Muscle layer of duodenum (tissue), 2 donors: ENCODE data around the gene HLA-DPA1.
A peak's percentile ranks its signal among the peaks of the same experiment; 100 is the strongest.

ENCODE experiments used
- H3K27ac ChIP-seq: one replicate; pipeline ENCODE4 v1.7.0; 2013; ENCODE audit warnings: mild to moderate bottlenecking, low read length
- H3K27me3 ChIP-seq: one replicate; pipeline ENCODE4 v1.7.0; 2013; ENCODE audit warnings: low read depth, mild to moderate bottlenecking, control low read depth, low read length
- H3K36me3 ChIP-seq, 2 donors: one replicate each; pipeline ENCODE4 v1.7.0; 2013; ENCODE audit warnings: low read length in 2 of 2, control low read depth in 1 of 2, mild to moderate bottlenecking in 1 of 2; ENCODE audit not compliant: insufficient read depth in 2 of 2, control insufficient read depth in 1 of 2
- H3K4me1 ChIP-seq, 2 donors: one replicate each; pipeline ENCODE4 v1.7.0; 2013; ENCODE audit warnings: low read length in 2 of 2, mild to moderate bottlenecking in 2 of 2, control low read depth in 1 of 2, moderate library complexity in 1 of 2; ENCODE audit not compliant: insufficient read depth in 2 of 2, control insufficient read depth in 1 of 2
- H3K4me3 ChIP-seq, 2 donors: one replicate each; pipeline ENCODE4 v1.7.0; 2013; ENCODE audit warnings: low read length in 2 of 2, low read depth in 1 of 2, mild to moderate bottlenecking in 1 of 2
- H3K9me3 ChIP-seq, 2 donors: one replicate each; pipeline ENCODE4 v1.7.0; 2013; ENCODE audit warnings: low read length in 2 of 2, control low read depth in 1 of 2, mild to moderate bottlenecking in 1 of 2; ENCODE audit not compliant: control insufficient read depth in 1 of 2
- donor health status: healthy.

The HLA-DPA1 gene

DNA sequence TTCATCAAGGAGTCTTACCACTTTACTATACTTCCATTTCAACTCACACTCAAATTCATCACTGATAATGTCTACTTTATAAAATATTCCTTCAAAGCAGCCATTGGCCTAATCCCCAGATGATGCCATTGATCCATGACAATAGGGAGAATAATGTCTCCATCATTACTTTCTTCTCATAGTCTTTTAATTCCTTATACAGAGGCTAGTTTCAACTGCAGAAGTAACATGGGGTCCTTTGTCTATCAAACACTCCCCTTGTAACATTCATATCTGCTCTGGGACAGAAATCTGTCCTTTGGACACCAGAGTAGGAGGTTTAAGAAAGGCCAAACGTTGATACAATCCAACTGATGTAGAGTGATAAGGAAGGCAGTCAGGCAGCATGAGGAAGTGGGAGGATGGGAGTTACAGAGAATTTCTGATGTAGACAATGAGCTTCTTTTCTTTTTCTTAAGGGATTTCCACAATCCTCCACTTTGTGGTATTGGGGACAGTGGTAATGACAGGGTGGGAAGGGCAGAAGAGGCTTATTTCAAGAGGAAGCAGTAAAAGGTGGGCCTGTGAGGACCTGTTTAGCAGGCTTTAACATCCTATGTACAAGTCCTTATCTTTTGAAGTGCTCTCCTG, 45.1 kb downstream of the HLA-DPA1 start:
- H3K9me3 ChIP-seq, result no peaks in the 10 kb centered on the region
- no peaks in the 10 kb centered on the region for H3K36me3 ChIP-seq
- H3K4me3 ChIP-seq, result no peak overlapping the region
- H3K27me3 ChIP-seq, result no peaks in the 10 kb centered on the region
- no peaks in the 10 kb centered on the region for H3K4me1 ChIP-seq
- H3K27ac ChIP-seq, result peak overlapping the region; percentile 46

DNA sequence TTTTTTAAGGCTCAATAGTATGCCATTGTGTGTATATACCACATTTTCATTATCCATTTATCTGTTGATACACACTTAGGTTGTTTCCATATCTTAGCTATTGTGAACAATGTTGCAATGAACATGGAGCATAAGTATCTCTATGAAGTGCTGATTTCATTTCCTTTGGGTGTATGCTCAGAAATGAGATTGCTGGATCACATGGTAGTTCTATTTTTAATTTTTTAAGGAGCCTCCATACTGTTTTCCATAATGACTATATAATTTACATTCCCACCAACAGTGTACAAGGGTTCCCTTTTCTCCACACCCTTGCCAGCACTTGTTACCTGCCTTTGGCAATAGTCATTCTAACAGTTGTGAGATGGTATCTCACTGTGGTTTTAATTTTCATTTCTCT, 48.9 kb downstream of the HLA-DPA1 start:
- H3K9me3 ChIP-seq, result no peaks in the 10 kb centered on the region
- H3K4me3 ChIP-seq, result no peak overlapping the region
- H3K27me3 ChIP-seq, result no peaks in the 10 kb centered on the region
- no peaks in the 10 kb centered on the region for H3K36me3 ChIP-seq
- peaks cover 0 to 6% of the 10 kb centered on the region in 2 donors for H3K4me1 ChIP-seq
- no peak overlapping the region for H3K27ac ChIP-seq

DNA sequence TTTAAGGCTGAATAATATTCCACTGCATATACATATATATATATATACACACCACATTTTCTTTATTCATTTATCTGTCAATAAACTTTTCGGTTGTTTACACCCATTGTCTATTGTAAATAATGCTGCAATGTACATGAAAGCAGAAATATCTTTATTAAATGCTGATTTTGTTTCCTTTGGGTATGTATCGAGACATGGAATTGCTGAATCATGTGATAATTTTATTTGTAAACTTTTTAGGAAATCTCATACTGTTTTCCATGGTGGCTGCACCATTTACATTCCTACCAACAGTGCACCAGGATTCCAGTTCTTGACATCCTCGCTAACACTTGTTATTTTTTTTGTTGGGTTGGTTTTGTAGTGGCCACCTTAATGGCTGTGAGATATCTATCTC, 49.9 kb downstream of the HLA-DPA1 start:
- no peaks in the 10 kb centered on the region for H3K9me3 ChIP-seq
- H3K4me1 ChIP-seq, result peaks cover 3 to 10% of the 10 kb centered on the region in 2 donors
- no peaks in the 10 kb centered on the region for H3K27me3 ChIP-seq
- no peak overlapping the region for H3K27ac ChIP-seq
- H3K4me3 ChIP-seq, result no peak overlapping the region
- H3K36me3 ChIP-seq, result no peaks in the 10 kb centered on the region

DNA sequence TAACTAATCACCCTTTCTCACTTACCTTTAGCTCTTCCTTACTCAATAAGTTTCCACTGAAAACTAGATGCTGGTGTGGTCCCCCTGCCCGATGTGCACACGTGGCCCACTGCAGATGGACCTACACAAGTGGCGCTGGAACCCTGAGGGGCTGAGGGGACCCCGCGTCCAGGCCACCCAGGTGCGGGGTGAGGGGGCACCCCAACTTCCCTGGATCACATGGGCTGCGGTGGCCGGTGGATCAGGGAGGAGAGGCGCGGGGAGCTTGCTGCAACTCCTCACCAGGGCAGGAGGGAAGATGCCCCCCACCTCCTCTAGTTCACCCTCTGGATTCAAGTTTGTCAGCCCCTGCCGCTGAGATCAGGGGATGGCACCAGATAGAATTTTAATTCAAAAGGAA, 51.5 kb downstream of the HLA-DPA1 start:
- Histone ChIP-seq H3K27ac (no peak overlapping the region), H3K36me3 (no peaks in the 10 kb centered on the region), H3K27me3 (no peaks in the 10 kb centered on the region), H3K4me3 (no peak overlapping the region), H3K9me3 (no peaks in the 10 kb centered on the region), H3K4me1 (peaks cover 3 to 16% of the 10 kb centered on the region in 2 donors)

DNA sequence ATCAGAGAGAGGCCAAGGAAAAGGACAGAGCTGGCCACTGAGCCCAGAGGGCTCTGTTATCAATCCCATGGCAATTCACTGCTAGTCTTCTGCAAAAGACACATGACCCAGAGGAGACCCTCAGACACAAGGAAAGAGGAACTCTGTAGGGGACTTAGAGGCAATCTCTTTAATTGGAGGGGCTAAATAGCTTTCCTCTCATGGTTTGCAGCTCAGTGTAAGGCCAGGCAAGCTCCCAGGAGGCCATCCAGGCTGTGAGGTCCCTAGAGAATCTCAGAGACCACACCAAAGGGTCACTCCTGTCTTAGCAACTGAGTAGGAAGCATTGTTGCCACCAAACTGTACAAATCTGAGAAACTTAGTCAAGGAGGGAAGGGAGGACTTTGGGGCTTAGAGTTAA, 54.1 kb downstream of the HLA-DPA1 start:
- Histone ChIP-seq H3K4me1 (peaks cover 3 to 16% of the 10 kb centered on the region in 2 donors), H3K4me3 (peak overlapping the region in 1 of 2 donors; percentile 40), H3K27ac (peak overlapping the region; percentile 78), H3K36me3 (no peaks in the 10 kb centered on the region), H3K27me3 (no peaks in the 10 kb centered on the region), H3K9me3 (no peaks in the 10 kb centered on the region)

DNA sequence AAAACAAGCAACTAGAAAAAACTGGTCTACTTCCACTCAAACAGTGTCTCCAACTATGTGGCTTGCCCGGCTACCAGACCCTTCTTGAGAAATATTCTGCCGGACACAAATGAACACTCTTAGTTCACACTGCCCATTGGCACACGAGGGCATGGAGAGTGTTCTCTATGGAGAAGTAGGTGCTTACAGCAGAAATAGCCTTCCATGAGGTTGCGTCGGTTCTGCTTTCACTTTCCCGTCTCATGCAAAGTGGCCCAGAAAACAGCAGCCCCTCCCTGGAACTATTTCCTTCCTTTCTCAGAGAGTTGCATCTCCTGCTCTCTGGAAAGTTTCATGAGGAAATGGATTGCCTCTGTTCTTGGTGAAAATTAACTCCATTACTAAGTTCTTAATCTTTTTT, 54.5 kb downstream of the HLA-DPA1 start:
- Histone ChIP-seq H3K27ac (peak overlapping the region; percentile 78), H3K4me1 (peaks cover 3 to 16% of the 10 kb centered on the region in 2 donors), H3K36me3 (no peaks in the 10 kb centered on the region), H3K27me3 (no peaks in the 10 kb centered on the region), H3K4me3 (peak overlapping the region in 1 of 2 donors; percentile 40), H3K9me3 (no peaks in the 10 kb centered on the region)

DNA sequence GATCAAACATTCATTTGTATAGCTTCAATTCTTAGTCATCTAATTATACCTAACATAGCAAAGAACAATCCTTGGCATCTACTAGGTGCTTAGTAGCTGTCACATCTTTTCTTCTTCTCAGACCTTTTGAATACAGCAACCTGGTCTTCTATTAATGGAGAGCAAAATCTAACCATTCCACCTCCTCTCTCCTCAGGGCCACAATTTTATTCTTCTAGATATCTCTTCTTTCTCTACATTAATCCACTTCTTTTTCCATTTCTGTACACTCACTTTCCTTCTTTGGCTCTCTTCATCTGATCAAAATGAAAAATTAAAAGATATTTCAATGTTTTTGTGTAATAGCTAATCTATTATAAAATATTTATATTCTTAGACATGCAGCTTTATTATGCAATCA, 55.0 kb downstream of the HLA-DPA1 start:
- Histone ChIP-seq H3K27ac (peak overlapping the region; percentile 78), H3K4me3 (no peak overlapping the region), H3K9me3 (no peaks in the 10 kb centered on the region), H3K36me3 (no peaks in the 10 kb centered on the region), H3K4me1 (peaks cover 3 to 16% of the 10 kb centered on the region in 2 donors), H3K27me3 (no peaks in the 10 kb centered on the region)

DNA sequence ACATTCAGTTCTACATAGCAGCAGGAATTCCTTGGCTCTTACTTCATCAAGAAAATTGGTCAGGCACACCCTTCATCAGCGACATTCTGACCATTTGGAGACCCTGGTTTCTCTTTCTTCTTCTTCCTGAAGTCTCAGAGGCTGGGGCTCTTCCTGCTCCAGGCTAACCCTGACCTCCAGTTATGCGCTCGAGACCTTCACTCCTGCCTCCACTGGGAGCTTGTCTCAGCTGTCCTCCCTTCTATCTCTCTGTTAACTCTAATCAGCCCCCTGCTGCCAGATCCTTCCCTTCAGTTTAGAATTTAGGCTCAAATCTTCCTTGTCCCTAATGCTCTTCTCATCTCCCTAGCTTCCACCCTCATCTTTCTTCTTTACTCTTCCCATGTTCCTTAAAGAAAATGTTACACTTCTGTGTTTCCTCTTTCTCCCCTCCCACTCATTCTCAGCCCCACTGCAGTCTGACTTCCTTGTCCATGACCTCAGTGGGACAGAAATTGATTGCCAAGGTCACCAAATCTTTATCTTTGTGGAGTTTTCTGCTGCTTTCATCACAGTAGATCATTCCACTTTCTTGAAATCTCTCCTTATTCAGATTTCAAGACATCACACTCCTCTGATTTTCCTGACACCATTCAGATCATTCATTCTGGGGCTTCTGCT, 55.6 kb downstream of the HLA-DPA1 start:
- Histone ChIP-seq H3K27ac (peak overlapping the region; percentile 78), H3K36me3 (no peaks in the 10 kb centered on the region), H3K9me3 (no peaks in the 10 kb centered on the region), H3K27me3 (no peaks in the 10 kb centered on the region), H3K4me3 (no peak overlapping the region), H3K4me1 (peaks cover 3 to 16% of the 10 kb centered on the region in 2 donors)

DNA sequence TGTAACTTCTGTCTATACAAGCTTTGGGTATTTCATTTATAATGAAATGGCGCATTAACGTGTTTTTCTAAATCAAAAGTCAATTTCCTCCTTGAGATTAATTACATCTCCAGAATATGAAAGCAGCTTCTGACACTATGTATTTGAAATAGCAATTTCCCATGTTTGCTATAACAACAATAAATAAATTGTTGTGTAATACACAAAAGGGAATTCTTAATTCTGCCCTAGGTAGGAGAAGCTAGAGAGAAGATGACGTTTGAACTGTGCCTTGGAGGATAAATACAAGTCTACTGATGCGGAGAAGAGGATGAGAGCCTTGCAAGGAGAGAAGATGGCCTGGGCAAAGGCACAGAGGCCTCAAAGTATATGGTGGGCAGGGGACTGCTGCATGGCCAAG, 56.4 kb downstream of the HLA-DPA1 start:
- H3K4me1 ChIP-seq, result peaks cover 3 to 16% of the 10 kb centered on the region in 2 donors
- H3K4me3 ChIP-seq, result no peak overlapping the region
- no peak overlapping the region for H3K27ac ChIP-seq
- no peaks in the 10 kb centered on the region for H3K36me3 ChIP-seq
- no peaks in the 10 kb centered on the region for H3K9me3 ChIP-seq
- no peaks in the 10 kb centered on the region for H3K27me3 ChIP-seq

DNA sequence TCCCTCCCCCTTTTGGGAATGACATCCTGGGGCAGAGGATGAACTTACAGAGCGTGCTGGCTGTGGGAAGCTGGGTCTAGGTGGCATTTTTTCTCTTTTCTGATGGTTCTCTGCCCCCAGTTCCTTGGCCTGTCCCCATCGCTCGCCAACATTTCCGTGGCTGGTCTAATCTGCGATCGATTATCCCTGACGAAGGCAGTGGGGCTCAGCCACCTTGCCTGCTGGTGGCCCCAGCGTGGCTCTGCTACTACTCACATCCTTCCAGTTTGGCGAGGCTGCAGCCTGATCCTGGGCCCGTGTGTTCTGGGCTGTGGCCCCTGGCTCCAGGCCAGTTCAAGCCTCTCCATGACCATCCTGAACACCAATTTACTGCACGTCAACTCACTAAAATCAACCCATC, 57.7 kb downstream of the HLA-DPA1 start:
- no peak overlapping the region for H3K27ac ChIP-seq
- no peak overlapping the region for H3K4me3 ChIP-seq
- no peaks in the 10 kb centered on the region for H3K27me3 ChIP-seq
- H3K4me1 ChIP-seq, result peaks cover 3 to 16% of the 10 kb centered on the region in 2 donors
- H3K9me3 ChIP-seq, result no peaks in the 10 kb centered on the region
- H3K36me3 ChIP-seq, result no peaks in the 10 kb centered on the region

DNA sequence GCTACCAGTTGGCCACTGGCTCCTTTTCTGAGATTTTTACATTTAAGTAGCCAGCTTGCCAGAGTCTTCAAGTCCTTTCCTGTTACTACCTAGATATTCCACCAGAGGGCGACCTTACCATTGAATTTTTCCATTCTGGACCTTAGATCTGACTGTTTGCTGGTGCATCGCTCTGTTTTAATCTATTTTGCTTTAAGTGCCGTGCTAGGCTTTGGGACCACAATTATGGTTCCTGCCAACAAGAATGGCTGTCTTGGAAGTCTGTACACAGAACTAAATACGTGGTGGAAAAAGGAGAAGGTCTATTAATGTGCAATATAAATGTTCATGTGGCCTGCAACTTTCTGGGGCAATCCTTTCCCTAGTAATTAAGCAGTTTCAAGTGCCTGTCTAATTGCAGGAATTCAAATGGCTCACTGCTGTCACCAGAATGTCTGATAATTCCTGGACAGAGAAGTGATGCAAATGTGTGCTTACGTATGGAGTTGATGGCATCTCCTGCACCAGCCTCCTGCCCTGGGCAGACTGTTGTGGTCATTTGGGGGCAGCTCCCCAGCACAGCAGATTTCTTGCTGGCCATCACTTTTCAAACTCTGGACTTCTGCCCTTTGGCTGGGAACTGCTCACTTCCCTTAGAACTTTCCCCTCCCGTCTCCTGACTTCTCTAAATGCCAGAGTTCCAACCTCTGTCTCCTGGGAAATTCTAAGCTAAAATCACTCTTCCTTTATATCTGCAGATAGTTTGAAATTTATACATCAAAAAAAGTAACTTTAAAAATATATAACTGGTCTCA, 58.4 kb downstream of the HLA-DPA1 start:
- Histone ChIP-seq H3K36me3 (no peaks in the 10 kb centered on the region), H3K4me3 (no peak overlapping the region), H3K4me1 (peaks cover 3 to 15% of the 10 kb centered on the region in 2 donors), H3K27ac (no peak overlapping the region), H3K27me3 (no peaks in the 10 kb centered on the region), H3K9me3 (no peaks in the 10 kb centered on the region)
